GM18526 (cell line): Measurements from ENCODE around the gene ITM2B.

Experiments
- POLR2A ChIP-seq: IDR thresholded peaks from 3 replicates; pipeline ENCODE4 v1.6.1; 2011; ENCODE audit not compliant: insufficient read length; ENCODE audit errors: extremely low read depth

ITM2B gene

DNA sequence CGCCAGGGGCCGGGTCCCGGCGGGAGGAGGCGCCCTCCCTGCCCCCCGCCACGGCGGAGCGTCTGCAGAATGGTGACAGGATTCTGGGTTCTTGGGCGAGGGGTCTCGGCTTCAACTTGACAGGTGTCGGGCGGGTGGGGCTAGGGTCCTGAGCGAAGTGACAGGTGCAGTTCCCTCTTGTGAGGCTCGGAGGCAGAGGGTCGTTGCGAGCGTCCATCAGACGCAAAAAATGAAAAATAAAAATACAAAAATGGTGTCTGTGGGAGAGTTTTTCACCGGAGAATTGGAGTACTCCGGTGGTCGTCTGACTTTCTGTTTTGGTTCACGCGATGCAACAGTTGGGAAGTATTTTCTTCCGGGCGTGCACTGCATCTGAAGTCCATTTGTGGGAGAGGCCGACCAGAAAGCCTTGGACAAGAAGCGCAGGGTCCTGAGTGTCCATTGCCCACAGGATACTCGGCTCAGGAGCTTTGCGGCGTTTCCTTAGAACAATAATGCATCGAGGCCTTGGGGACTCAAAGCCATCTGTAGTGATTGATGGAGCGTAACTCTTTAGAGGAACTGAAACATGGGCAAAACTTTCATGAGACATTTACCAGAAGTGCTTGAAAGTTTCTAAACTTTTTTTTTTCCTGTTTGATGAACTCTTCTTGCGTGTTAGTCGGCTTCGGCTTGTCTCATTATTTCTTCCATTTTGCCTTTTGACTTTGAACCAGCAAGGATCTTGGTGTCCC, 71.3 kb downstream of the ITM2B start:
- TF ChIP-seq POLR2A = peak; percentile 65

DNA sequence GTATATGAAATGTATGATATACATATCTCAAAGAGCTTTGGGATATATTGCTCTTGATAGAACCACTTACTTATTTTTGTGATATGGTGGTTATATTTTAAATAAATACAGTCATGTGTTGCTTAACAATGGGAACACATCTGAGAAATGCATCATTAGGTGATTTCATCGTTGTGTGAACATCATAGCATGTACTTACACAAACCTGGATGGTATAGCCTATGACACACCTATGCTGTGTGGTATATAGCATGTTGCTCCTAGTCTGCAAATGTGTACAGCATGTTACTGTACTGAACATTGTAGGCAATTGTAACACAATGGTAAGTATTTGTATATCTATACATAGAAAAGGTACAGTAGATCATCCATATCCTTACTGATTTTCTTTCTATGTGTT, 78.2 kb downstream of the ITM2B start:
- no peak for TF ChIP-seq POLR2A

DNA sequence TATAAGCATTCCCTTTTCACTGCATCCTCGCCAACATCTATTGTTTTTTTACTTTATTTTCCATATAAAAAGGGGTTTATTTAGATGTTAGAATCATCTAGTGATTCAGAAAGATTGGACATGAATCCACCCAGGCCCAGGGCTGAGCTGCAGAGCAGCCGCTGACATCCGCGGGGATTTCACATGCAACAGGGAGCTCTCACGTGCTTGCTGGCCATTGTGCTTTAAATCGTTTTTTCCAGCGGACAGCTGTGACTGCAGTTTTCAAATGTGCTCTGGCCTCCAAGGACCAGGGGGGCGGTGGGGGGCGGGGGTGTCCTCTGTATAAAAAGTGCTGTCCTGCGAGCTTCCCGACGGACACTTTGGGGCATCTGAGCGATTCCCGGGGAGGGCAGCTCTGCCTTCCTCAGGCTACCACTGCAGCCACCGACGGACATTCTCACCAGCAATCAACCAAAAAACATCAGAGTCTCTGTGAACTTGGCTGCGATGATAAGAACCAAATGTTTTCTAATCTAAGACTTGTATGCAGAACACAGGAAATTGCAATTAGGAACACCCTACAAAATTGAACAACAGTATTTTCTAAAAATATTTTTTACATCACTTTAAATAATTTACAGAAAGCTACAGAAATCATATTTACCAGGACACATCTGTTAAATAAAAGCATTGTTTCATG, 83.1 kb downstream of the ITM2B start:
- TF ChIP-seq POLR2A = no peak

DNA sequence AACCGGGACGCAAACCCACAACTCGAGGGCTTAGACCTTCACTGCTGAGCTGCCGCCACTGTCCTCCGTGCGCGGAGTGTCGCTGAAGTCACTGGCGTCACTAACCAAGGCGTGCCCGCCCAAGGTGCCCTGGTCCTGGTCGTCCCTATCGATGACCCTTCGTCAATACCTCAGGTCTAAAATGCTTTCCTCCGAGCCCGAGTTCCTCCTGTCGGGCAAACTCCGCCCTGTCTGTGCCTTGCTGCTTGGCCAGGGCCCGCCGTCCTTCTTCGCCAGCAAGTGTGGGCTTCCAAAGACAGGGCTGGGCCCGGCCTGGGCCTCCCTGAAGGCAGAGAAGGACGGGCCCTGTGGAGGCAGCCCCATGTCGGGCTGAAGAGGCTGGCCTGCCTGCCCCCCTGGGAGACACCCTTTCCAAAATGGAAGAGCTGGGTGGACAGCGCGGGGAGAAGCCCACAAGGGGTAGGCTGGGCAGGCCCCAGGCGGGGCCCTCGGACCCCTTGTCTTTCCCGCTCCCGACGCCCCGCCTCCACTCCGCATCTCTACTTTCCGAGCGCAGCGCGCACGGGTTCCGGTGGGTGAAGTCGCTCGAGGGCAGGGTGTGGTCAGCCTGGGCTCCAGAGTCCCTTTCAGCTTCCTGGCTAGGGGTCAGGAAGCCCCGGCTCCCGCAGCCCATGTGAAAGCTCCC, 84.0 kb downstream of the ITM2B start:
- TF ChIP-seq POLR2A = no peak

DNA sequence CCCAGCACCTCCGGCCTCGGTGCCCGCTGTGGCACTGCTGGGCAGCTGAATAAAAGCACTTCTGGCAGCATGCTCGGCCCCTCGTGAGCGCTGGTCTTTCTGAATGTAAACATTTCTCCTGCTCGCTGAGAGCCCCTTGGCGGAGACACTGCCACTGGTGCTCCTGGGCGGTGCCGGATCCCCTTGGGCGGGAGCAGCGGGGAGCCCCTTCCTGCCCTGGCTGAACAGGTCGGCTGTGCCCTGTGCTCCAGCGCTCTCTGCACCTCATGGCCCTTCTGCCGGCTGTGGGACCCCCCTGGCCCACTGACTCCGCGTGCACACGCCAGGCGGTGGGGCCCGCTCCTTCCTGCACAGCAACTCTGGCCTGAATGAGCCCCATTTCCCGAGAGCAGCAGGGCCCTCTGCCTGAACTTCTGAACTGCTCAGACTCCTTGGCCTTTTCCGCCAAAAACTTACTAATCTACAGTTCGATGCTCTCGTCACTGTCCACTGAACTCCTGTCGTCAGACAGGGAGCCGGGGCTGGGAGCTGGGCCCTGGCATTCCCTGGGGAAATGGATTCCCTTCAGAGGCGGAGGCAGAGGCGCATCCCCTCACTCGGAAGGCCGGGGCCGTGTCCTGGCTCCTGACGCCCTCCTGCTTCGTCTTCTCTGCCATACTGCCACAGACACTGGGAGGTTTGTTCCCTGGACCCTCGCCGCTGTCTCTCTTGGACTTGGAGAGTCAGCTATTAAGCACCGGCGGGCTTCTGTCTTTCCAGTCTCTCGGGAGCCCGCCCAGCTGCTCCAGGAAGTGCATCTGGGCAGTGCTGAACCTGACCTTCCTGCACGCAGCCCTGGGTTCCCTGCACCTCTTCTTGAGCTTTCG, 84.7 kb downstream of the ITM2B start:
- TF ChIP-seq POLR2A = no peak

DNA sequence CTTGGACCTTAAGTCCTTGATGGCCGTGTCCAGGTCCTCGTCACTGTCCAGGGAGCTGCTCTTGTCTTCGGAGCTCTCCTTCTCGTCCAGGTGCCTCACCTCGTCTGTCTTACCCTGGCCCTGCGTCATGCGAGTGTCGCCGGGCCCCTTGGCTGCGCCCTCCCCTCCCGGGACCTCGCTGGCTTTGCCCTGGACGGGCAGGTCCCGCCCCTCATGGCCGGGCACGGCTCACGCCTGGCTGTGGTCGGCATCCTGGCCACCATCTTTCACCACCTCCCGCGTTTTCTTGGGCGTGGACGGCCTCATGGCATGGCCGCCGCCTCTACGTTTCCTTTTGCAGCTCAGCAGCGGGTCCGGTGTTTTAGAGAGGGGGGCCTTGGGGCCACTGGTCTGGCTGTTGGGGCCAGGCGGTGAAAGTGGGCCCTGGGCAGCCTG, 85.4 kb downstream of the ITM2B start:
- TF ChIP-seq POLR2A = no peak

DNA sequence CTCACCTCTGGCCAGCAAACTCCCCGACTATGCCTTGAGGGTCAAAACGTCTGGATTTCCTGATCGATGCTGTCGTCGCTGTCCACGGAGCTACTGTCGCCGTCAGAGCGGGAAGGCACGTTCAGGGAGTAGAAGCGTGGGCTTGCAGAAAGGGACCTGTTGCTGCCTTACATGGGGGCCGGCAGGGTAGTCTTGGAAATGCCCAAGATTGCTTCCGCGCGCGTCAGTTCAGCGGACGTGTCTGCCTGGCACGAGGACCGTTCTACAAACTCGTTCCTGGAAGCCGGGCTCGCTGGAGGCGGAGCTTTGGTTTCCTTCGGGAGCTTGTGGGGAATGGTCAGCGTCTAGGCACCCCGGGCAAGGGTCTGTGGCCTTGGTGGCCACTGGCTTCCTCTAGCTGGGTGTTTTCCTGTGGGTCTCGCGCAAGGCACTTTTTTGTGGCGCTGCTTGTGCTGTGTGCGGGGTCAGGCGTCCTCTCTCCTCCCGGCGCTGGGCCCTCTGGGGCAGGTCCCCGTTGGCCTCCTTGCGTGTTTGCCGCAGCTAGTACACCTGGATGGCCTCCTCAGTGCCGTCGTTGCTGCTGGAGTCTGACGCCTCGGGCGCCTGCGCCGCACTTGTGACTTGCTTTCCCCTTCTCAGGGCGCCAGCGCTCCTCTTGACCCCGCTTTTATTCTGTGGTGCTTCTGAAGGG, 86.0 kb downstream of the ITM2B start:
- no peak for TF ChIP-seq POLR2A
